GM19193 (cell line): ENCODE results near the gene RTP5.

Experiments
- POLR2A ChIP-seq: IDR thresholded peaks from 4 replicates; pipeline ENCODE4 v1.6.1; 2011; ENCODE audit not compliant: insufficient read depth, insufficient read length; ENCODE audit errors: extremely low read depth

The RTP5 gene

DNA sequence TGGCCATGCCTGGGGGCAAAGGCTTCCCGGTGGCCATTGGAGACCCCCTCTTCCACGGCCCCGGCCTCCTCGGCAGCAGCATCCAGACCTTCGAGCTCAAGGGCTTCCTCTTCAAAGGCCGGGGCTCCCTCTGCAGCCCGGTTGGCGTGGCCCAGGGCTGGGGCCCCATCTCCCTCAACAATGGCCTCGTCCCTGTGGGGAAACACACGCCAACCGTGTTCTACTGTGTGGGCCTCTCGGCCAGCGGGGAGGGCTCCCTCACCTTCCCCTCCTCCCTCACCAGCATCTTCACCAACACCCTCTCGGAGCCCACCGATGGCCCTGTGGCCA lies 2.7 kb downstream of the RTP5 start:
- no peak for TF ChIP-seq POLR2A

DNA sequence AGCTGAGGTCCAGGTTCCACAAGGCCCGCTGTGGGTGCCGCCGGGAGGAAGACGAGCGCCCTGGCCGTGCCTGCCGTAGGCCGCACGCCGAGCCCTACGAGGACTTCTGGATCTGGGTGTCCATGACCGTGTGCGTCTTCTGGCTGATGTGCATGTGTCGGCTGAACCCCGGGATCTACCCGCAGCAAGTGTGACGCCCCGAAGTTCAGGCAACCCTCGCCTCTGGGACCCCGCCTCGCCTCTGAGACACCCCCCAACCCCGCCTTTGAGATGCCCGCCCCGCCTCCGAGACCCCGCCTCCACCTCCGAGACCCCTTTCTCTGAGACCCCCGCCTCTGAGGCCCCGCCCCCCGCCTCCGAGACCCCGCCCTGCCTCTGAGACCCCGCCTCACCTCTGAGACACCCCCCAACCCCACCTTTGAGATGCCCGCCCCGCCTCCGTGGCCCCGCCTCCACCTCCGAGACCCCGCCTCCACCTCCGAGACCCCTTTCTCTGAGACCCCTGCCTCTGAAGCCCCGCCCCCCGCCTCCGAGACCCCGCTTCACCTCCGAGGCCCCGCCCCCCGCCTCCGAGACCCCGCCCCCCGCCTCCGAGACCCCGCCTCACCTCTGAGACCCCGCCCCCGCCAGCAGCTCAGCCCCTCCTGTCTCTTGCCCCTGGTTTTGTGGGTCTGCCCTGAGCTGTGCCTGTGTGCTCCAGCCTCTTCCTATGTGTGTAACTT lies 3.7 kb downstream of the RTP5 start:
- no peak for TF ChIP-seq POLR2A

DNA sequence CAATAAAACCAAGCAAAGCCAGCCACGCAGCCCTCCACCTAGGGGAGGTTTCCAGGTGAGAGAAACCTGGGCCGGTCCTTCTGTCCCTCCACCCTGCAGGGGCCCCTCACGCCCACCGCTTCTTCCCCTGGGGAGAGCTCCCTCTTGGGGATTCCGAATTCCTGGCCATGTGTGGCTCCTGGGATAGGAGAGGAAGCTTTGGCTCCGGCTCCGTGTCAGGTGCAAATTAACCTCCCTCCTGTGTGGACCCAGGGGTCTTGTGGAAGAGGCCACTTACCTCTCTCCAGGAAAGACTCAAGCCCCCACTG lies 4.2 kb downstream of the RTP5 start:
- no peak for TF ChIP-seq POLR2A

DNA sequence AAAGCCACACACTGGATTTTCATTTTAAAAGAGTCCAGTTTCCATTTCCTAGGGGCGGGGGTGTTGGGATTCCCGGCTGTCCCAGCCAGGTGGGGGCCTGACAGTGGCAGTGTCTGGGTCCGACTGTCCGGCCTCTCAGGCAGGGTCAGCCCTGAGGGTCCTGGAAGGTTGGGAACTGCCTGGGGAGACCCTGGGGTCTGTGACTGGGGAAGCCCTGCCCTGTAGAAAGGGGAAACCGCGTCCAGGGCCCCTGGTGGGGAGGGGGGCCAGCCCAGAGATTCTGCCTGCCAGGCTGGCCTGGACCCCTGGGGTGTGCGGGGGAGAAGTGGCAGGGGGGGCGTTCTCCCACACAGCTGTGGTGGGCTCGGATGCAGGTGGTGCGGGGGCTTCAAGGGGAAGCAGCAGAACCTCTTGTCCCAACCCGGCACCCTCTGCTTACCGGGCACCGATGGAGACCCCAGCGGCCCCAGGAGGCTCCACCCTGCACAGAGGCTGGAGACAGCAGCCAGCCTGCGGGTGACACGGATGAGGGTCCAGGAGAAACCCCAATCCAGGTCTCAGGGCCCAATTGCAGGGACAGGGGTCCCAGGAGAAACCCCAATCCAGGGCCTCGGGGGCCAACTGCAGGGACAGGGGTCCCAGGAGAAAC lies 4.9 kb downstream of the RTP5 start:
- no peak for TF ChIP-seq POLR2A

DNA sequence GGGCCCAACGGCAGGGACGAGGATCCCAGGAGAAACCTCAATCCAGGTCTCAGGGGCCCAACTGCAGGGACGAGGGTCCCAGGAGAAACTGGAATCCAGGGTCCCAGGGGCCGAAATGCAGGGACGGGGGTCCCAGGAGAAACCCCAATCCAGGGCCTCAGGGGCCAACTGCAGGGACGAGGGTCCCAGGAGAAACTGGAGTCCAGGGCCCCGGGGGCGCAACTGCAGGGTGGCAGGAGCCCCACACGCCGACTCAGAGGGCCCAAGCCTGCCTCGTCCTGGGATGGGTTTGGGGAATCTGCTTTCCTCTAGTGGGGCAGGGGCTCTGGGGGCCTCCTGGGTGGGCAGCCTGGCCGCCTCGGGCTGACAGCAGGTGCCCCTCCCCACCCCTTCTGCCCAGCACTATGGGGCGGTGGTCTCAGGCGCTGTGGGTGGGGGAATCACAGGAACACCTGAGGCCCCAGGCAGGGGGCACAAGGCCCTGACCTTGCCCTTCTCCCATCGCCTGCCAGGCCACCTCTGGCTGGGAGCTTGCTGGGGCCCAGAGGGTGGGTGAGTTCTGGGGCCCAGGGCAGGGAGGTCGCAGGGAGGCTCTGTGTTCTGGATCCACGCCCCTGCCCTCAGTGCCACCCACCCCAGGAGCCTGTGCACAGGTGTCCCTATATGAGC lies 7.1 kb downstream of the RTP5 start:
- TF ChIP-seq POLR2A, result no peak

DNA sequence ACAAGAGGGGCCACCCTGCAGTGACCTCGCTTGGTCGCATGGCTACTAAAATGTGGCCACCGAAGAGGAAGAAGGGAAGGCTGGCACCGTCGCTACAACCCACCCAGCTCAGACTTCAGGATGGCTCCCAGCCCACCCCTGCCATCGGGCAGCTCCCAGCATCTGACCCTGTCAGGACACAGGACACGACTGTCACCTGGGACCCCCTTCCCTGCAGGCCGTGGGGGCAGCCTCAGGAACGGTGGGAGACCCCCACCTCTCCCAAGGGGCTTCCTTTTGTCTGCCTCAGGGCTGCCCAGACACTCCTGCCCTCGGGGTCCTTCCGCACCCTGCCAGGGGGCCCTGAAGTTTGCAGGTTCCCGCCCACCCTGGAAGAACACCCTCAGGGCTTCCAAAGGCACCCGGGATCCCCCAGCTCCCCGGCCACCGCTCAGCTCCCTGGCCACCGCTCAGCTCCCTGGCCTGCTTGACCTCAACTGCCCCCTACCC lies 7.7 kb downstream of the RTP5 start:
- TF ChIP-seq POLR2A, result no peak

DNA sequence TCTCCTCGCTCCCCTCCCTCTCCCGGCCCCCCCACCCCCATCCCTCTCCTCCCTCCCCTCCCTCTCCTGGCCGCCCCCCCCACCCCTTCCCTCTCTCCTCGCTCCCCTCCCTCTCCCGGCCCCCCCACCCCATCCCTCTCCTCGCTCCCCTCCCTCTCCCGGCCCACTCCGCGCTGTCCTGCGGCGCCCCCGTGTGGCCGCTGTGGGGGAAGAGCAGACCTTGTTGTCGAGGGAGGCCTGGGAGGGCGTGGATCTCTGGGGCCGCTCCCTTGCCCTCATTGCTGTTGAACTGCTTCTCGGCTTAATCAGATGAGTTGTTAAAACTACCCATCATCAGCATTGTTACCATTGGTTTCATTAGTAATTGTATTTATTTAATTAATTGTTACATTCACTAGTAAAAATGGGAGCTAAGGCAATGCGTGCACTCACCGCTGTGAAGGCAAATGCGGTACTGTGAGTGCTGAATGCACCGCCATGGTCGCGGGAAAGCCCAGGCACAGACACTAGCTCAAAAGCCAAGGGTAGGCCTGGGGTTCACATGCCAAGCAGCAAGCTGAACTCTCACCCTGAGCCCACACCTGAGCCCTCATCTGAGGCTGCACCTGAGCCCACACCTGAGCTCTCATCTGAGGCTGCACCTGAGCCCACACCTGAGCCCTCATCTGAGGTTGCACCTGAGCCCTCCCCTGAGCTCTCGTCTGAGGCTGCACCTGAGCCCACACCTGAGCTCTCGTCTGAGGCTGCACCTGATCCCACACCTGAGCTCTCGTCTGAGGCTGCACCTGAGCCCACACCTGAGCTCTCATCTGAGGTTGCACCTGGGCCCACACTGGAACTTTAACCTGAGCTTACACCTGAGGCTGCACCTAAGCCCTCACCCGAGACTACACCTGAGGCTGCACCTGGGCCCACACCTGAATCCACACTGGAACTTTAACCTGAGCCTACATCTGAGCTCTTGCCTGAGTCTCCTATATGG lies 8.8 kb downstream of the RTP5 start:
- TF ChIP-seq POLR2A, result no peak

DNA sequence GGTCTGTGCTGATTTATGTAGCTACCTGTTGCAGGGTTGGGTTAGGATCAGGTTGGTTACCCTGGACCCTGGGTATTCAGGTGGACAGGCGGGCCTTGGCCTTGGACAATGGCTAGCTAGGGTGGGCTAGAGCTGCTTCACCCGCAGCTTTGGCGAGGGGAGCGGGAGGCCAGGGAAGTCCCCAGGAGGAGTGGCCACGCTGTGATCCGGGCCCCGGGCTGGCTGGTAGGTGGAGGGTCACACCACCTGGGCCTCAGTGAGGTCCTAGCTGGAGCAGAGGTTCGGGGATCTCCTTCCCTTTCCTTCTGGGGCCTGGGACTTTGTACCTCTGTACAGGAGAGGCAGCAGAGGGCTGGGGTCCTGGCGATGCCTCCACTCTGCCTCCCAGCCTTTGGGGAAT lies 9.8 kb downstream of the RTP5 start:
- no peak for TF ChIP-seq POLR2A

DNA sequence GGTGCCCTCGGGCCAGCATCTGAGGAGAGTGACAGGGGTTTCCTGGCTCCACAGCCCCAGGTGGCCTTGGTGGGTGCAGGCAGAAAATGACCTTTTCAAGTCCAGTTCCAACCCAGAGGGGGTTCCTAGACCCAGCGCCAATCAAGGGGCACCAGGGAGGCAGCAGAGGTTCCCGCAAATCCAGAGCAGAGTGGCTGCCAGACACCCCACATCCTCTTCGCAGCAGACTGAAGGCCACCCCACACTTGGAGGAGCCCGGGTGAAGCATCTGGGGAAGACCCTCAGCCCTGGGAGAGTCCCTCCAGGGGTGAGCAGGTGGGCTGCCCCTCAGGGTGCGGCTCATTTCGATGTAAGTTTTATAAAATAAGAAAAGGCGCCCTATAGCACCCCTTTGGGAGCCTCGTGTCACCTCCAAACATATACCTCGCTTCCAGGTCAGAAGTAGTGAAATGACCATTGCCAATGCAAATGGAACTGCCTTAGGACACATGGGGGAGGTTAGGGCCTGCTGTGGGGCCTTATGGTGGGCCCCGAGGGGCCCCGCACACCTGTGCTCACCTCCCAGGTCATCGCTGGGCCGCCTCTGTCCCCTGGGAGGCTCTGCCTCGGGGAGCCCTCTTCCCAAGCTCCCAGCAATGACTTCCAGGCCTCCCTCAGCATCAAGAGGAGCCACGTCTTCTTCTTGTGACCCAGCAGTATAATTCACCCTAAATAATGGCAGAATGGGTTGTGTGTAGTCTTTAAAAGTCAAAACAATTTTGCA lies 11.0 kb downstream of the RTP5 start:
- TF ChIP-seq POLR2A, result no peak

DNA sequence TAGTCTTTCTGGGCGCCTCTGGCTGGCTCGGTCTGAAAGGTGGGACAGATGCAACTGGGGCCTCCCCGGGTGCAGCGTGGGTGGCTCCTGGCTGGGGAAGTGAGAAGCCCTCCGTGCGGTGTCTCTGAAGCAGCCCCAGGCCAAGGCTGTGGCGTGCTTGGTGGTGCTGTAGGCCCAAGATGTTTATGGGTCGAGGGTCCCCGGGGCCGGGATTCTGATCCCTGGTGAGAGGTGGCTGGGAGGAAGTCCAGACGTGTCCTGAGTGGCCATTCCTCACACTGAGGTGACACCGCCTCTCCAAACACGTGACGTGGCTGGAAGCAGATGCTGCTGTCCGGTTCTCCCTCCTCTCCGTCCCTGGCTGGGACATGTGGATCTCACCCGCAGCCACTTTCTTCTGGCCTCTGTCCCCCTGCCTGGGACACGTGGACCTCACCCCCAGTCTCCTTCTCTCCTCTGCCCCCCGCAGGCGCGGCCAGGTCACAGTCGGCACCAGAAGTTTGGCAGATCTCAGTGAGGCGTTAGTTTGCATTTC lies 12.6 kb downstream of the RTP5 start:
- no peak for TF ChIP-seq POLR2A

DNA sequence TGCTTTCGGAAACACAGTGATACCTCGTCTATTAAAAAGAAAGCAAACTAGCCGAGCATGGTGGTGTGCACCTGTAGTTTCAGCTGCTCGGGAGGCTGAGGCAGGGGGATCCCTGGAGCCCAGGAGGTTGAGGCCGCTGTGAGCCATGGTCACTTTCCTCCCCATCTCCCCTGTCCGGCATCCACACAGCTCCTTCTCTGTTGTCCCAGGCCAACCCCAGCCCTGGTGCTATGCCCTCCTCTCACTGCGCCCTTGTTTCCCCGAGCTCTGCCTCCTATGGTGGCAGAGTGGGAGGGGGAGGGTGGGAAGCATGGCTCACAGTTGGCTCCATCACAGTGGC lies 15.4 kb downstream of the RTP5 start:
- no peak for TF ChIP-seq POLR2A

DNA sequence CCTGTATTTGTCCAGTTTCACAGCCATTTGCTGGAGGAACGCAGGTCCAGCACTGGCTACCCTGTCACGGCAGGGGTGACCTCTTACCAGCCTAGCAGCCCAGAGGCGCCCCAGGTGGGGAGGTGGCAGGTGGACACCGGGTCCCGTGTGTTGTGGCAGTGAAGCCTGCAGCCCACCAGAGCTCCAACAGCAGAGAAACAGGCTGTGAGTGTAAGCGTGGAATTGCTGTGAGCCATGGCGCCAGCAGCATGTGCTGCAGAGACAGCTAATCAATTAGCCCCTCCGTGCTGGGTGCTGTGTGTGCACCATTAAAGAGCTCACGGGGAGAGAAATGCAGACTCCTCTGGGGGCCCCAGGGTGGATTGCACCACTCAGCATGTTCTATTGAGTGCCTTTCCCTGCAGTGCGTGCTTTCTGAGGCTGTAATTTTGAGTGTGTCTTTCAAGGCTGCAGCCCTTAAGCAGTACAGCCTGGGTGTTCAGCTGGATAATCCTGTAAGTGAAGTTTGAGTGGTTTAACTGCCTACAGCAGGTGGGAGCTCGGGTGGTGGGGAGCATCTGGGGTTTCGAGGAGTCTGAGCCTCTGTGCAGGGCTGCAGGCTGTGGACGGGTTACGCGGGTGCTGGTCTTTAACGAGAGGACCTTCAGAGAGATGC lies 15.9 kb downstream of the RTP5 start:
- TF ChIP-seq POLR2A, result no peak

DNA sequence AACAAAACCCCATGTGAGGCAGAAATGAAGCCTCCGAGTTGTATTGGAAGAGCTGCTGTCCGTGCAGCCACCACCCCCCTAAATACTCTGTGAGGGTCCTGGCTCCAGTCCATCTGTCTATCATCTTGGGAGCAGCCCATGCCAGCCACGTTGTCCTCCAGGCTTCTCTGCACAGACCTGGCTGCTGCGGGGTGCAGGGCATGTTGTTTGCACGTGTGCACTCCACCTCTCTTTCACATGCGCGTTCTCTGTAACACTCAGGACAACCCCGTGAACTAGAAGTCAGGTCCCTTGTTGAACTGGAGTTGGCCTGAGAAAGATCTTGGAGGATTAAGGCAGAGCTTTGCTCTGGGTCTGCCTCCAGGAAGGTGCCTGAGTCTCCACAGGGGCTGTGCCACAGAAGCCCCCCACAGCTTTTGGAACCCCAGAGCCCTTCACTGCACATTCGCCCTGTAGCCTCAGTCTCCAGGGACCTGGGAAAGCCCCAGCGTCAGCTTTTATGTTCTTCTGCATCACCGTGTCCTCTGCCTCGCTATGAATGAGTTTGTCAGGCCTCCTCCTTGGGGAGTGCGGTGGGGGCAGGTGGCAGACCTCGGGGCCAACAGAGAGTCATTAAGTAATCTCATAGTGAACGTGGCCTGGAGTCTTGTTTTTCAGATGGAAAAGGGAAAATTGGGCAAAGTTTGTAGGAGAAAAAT lies 16.6 kb downstream of the RTP5 start:
- TF ChIP-seq POLR2A, result no peak
